H1 (cell line): ENCODE data around the gene KCNK2. TPM values are rescaled to one million over a fixed set of nuclear protein-coding genes. Genes with fewer than 3 reads are reported as not detected.

Experiments used
- CTCF ChIA-PET: fragments of 300-600 bp; sonication (Branson Sonifier 250); formaldehyde crosslinking; loops from one replicate; lab custom pipeline; 2021; ENCODE audit not compliant: partially characterized antibody; lab: Charles Lee
- POLR2A ChIA-PET: fragments of 300-600 bp; sonication (Branson Sonifier 250); formaldehyde crosslinking; loops from one replicate; lab custom pipeline; 2021; ENCODE audit warnings: inconsistent platforms; ENCODE audit not compliant: partially characterized antibody; lab: Charles Lee
- DNase-seq, 2 experiments: peaks; one replicate each; pipeline versions ENCODE4 v3.0.0 to v3.0.0-alpha.2; 2010 to 2022; ENCODE audit warnings: low spot score in 2 of 2, low read depth in 1 of 2, mixed read lengths in 1 of 2
- FAIRE-seq: peaks from 2 replicates; lab custom pipeline; 2011; peaks lifted over from hg19 to GRCh38; lab: Jason Lieb, UNC
- H2AFZ ChIP-seq: 2 replicates; pipeline ENCODE4 v1.8.1; 2012; ENCODE audit warnings: low read length, inconsistent platforms
- H2AK5ac ChIP-seq: 2 replicates; pipeline ENCODE4 v1.6.1; 2013; ENCODE audit warnings: low read depth, low read length
- H2BK120ac ChIP-seq: replicated peaks from 2 replicates; pipeline ENCODE3; 2013; ENCODE audit warnings: low read depth, low read length, inconsistent platforms
- H2BK12ac ChIP-seq: 2 replicates; pipeline ENCODE4 v1.6.1; 2013; ENCODE audit warnings: low read depth, low read length
- H2BK15ac ChIP-seq: 2 replicates; pipeline ENCODE4 v1.6.1; 2013; ENCODE audit warnings: low read length
- H2BK20ac ChIP-seq: 2 replicates; pipeline ENCODE4 v1.6.1; 2013; ENCODE audit warnings: low read length
- H2BK5ac ChIP-seq: 2 replicates; pipeline ENCODE4 v1.6.1; 2013; ENCODE audit warnings: low read depth, low read length
- H3K14ac ChIP-seq: 2 replicates; pipeline ENCODE4 v1.6.1; 2013; ENCODE audit warnings: inconsistent platforms; ENCODE audit not compliant: insufficient read length
- H3K18ac ChIP-seq: 2 replicates; pipeline ENCODE4 v1.6.1; 2013; ENCODE audit warnings: low read length; ENCODE audit errors: extremely low read depth
- H3K23ac ChIP-seq: 2 replicates; pipeline ENCODE4 v1.6.1; 2013; ENCODE audit warnings: inconsistent platforms; ENCODE audit not compliant: insufficient read length
- H3K23me2 ChIP-seq: 2 replicates; pipeline ENCODE4 v1.6.1; 2013; ENCODE audit warnings: low read depth, low read length
- H3K27ac ChIP-seq: 2 replicates; pipeline ENCODE4 v1.6.1; 2011; ENCODE audit warnings: low read depth, low read length, inconsistent platforms
- H3K27me3 ChIP-seq, 4 experiments: replicated peaks in 1 of 4; 1 replicate in 1 of 4; 2 replicates in 3 of 4; pipeline versions ENCODE4 v1.6.1 to v1.8.1; 2011 to 2013; ENCODE audit warnings: low read length in 3 of 4, mild to moderate bottlenecking in 3 of 4, inconsistent platforms in 2 of 4, mixed read lengths in 2 of 4, moderate library complexity in 1 of 4; ENCODE audit not compliant: control insufficient read depth in 3 of 4, insufficient read depth in 3 of 4; ENCODE audit errors: extremely low read depth in 1 of 4
- H3K36me3 ChIP-seq, 4 experiments: 2 replicates each; pipeline versions ENCODE4 v1.6.1 to v1.8.1; 2011 to 2013; ENCODE audit warnings: mild to moderate bottlenecking in 4 of 4, low read length in 3 of 4, moderate library complexity in 2 of 4, control low read depth in 1 of 4, inconsistent platforms in 1 of 4; ENCODE audit not compliant: insufficient read depth in 4 of 4, control insufficient read depth in 2 of 4
- H3K4ac ChIP-seq: replicated peaks from 2 replicates; pipeline ENCODE3; 2013; ENCODE audit warnings: low read length, low read depth, mixed read lengths, inconsistent platforms; ENCODE audit not compliant: insufficient read length
- H3K4me1 ChIP-seq, 4 experiments: replicated peaks in 1 of 4; 1 replicate in 1 of 4; 2 replicates in 3 of 4; pipeline versions ENCODE4 v1.6.1 to v1.8.1; 2011 to 2013; ENCODE audit warnings: low read length in 3 of 4, inconsistent platforms in 2 of 4, mixed read lengths in 1 of 4; ENCODE audit not compliant: insufficient read depth in 4 of 4, control insufficient read depth in 3 of 4
- H3K4me2 ChIP-seq, 2 experiments: 2 replicates each; pipeline versions ENCODE4 v1.6.1 to v1.8.1; 2011 to 2013; ENCODE audit warnings: low read depth in 2 of 2, low read length in 2 of 2, control low read depth in 1 of 2, inconsistent platforms in 1 of 2, mild to moderate bottlenecking in 1 of 2; ENCODE audit not compliant: insufficient read depth in 1 of 2
- H3K4me3 ChIP-seq, 4 experiments: fragments of 200-600, 300-600 bp in 1 of 4; sonication (generic), shearing (Covaris generic), sonication (Bioruptor Twin) in 1 of 4; 2 replicates each; pipeline versions ENCODE4 v1.5.1 to v1.8.1; 2011 to 2016; ENCODE audit warnings: low read length in 4 of 4, low read depth in 3 of 4, control low read depth in 2 of 4, inconsistent platforms in 2 of 4, mild to moderate bottlenecking in 2 of 4, mixed read lengths in 1 of 4, moderate library complexity in 1 of 4; ENCODE audit not compliant: insufficient read depth in 2 of 4; ENCODE audit errors: extremely low read depth in 1 of 4
- H3K56ac ChIP-seq: replicated peaks from 2 replicates; pipeline ENCODE3; 2013; ENCODE audit warnings: low read depth, mild to moderate bottlenecking, mixed read lengths, low read length, inconsistent platforms; ENCODE audit not compliant: insufficient read length
- H3K79me1 ChIP-seq: 2 replicates; pipeline ENCODE4 v1.6.1; 2013; ENCODE audit warnings: low read depth, low read length, control low read depth
- H3K79me2 ChIP-seq, 2 experiments: 2 replicates each; pipeline versions ENCODE4 v1.6.1 to v1.8.1; 2012 to 2013; ENCODE audit warnings: low read length in 2 of 2, mild to moderate bottlenecking in 2 of 2, inconsistent platforms in 1 of 2; ENCODE audit not compliant: insufficient read depth in 2 of 2, control insufficient read depth in 1 of 2
- H3K9ac ChIP-seq, 4 experiments: replicated peaks in 1 of 4; 1 replicate in 1 of 4; 2 replicates in 3 of 4; pipeline versions ENCODE4 v1.6.1 to v1.8.1; 2011 to 2013; ENCODE audit warnings: low read depth in 3 of 4, low read length in 3 of 4, control low read depth in 2 of 4, mild to moderate bottlenecking in 2 of 4, moderate library complexity in 2 of 4, inconsistent platforms in 1 of 4; ENCODE audit errors: extremely low read depth in 1 of 4
- H3K9me3 ChIP-seq, 2 experiments: 2 replicates each; pipeline versions ENCODE4 v1.6.1 to v1.8.1; 2012 to 2013; ENCODE audit warnings: mild to moderate bottlenecking in 2 of 2, moderate library complexity in 2 of 2, control low read depth in 1 of 2, inconsistent platforms in 1 of 2, low read depth in 1 of 2, low read length in 1 of 2, mixed read lengths in 1 of 2; ENCODE audit not compliant: insufficient read depth in 2 of 2
- H4K20me1 ChIP-seq, 2 experiments: replicated peaks in 1 of 2; 2 replicates each; pipeline versions ENCODE3 to v1.8.1; 2011 to 2013; ENCODE audit warnings: inconsistent platforms in 2 of 2, low read length in 2 of 2, mild to moderate bottlenecking in 1 of 2; ENCODE audit not compliant: insufficient read depth in 2 of 2, control insufficient read depth in 1 of 2
- H4K5ac ChIP-seq: 2 replicates; pipeline ENCODE4 v1.6.1; 2013; ENCODE audit warnings: low read length, low read depth, mixed read lengths, inconsistent platforms; ENCODE audit not compliant: insufficient read length
- H4K8ac ChIP-seq: 2 replicates; pipeline ENCODE4 v1.8.0; 2013; ENCODE audit warnings: mild to moderate bottlenecking, moderate library complexity, low read length, inconsistent platforms; ENCODE audit not compliant: insufficient read depth; ENCODE audit errors: extremely low read depth
- H4K91ac ChIP-seq: replicated peaks from 2 replicates; pipeline ENCODE3; 2013; ENCODE audit warnings: low read length, mixed read lengths, inconsistent platforms; ENCODE audit not compliant: insufficient read length
- BACH1 ChIP-seq: IDR thresholded peaks from 2 replicates; pipeline ENCODE4 v1.6.1; 2012; ENCODE audit warnings: low read length, improper control_type of control experiment
- RBBP5 ChIP-seq: IDR thresholded peaks from 2 replicates; pipeline ENCODE4 v1.7.1; 2012; ENCODE audit warnings: low read depth, mild to moderate bottlenecking, inconsistent platforms, low read length, moderate library complexity, borderline replicate concordance
- polyA plus RNA-seq, 7 experiments: library from polyadenylated mRNA; depleted of rRNA in 3 of 7; stranded (reverse) in 5 of 7; unstranded in 2 of 7; fragments of >200 nt in 5 of 7; fragments of 200-250 nt in 2 of 7; gene quantifications; 1 replicate in 5 of 7; 2 replicates in 1 of 7; 4 replicates in 1 of 7; pipeline versions ENCODE4 v1.2.1 to v1.2.3, GENCODE V29; 2011 to 2013; ENCODE audit warnings: missing spikeins in 2 of 7, mixed read lengths in 2 of 7
- total RNA-seq: library from RNA; stranded (reverse); fragmentation: NEBNext Ultra II Directional; extraction: Animal tissue kit (Norgen Biotek cat#: 25700); gene quantifications from 2 replicates; pipeline ENCODE4 v1.2.1, GENCODE V29; 2021

Gene KCNK2
- total and polyA plus RNA-seq, 2 of the 8 experiments (the other 6 are each of a cell fraction or from before 2014, with no cell fraction given) = 0.59 to 1.2 TPM

- no peak for FAIRE-seq
Observed at GRCh38 chr1:215128504-215128903, 46.0 kb downstream of the KCNK2 start.

More at GRCh38 chr1:215128504-215128903, 46.0 kb downstream of the KCNK2 start:
- Histone ChIP-seq H2BK15ac (no peak overlapping the region), H3K56ac (no peak overlapping the region), H2AFZ (peak overlapping the region; percentile 76; the same call in 1 of the 2 replicates), H3K9ac (no peak overlapping the region), H3K79me1 (no peaks in the 10 kb centered on the region), H3K36me3 (no peaks in the 10 kb centered on the region), H3K27me3 (no peaks in the 10 kb centered on the region), H3K4me3 (no peak overlapping the region), H3K79me2 (no peaks in the 10 kb centered on the region), H2AK5ac (no peak overlapping the region), H3K4ac (no peak overlapping the region), H4K20me1 (no peaks in the 10 kb centered on the region), H4K91ac (no peak overlapping the region), H2BK5ac (no peak overlapping the region), H2BK12ac (no peak overlapping the region), H3K23ac (no peak overlapping the region), H3K27ac (no peak overlapping the region), H4K8ac (no peak overlapping the region), H2BK120ac (no peak overlapping the region), H3K4me2 (no peak overlapping the region), H3K23me2 (no peaks in the 10 kb centered on the region), H3K4me1 (no peaks in the 10 kb centered on the region), H3K9me3 (no peaks in the 10 kb centered on the region), H3K18ac (no peak overlapping the region), H3K14ac (no peak overlapping the region), H4K5ac (no peak overlapping the region), H2BK20ac (no peak overlapping the region)
- ChIA-PET CTCF (interaction anchor here (1.1 kb wide), 1 partner anchor 54 kb away, joined by 3 read pairs; no protein-coding TSS in a partner anchor), POLR2A (no interaction called here)
- TF ChIP-seq BACH1 (peak; percentile 44; the same call in 1 of the 2 replicates), RBBP5 (no peak)
- no peak for DNase-seq
